HepG2 (cell line): ENCODE results near the gene ARL4D. TPM values are rescaled to one million over a fixed set of nuclear protein-coding genes. Genes with fewer than 3 reads are reported as not detected.

ENCODE experiments used
- ELF1 ChIP-seq: sonication (generic); formaldehyde crosslinking; IDR thresholded peaks from 2 replicates; pipeline ENCODE4 v1.4.0; 2020; ENCODE audit warnings: missing genetic modification reagents
- HDAC1 ChIP-seq: sonication (generic); formaldehyde crosslinking; IDR thresholded peaks from 2 replicates; pipeline ENCODE4 v1.5.1; 2020; ENCODE audit warnings: mild to moderate bottlenecking, missing genetic modification reagents
- MED1 ChIP-seq: sonication (generic); formaldehyde crosslinking; IDR thresholded peaks from 2 replicates; pipeline ENCODE4 v1.4.0; 2020; ENCODE audit warnings: missing genetic modification reagents
- MIXL1 ChIP-seq: IDR thresholded peaks from 2 replicates; pipeline ENCODE4 v1.6.1; 2016
- RAD21 ChIP-seq: fragments of 450-650 bp; formaldehyde crosslinking; IDR thresholded peaks from 2 replicates; pipeline ENCODE4 v1.5.0; 2020; ENCODE audit warnings: mild to moderate bottlenecking
- SETDB1 ChIP-seq: sonication (generic); formaldehyde crosslinking; IDR thresholded peaks from 2 replicates; pipeline ENCODE4 v1.5.1; 2020; ENCODE audit warnings: missing genetic modification reagents, mild to moderate bottlenecking, borderline replicate concordance
- SMC3 ChIP-seq: IDR thresholded peaks from 2 replicates; pipeline ENCODE4 v1.6.1; 2011; ENCODE audit warnings: low read length, improper control_type of control experiment
- STAT5B ChIP-seq: sonication (generic); formaldehyde crosslinking; IDR thresholded peaks from 2 replicates; pipeline ENCODE4 v1.4.0; 2020; ENCODE audit warnings: missing genetic modification reagents
- TEAD3 ChIP-seq: optimal IDR thresholded peaks from 2 replicates; pipeline ENCODE3; 2016; ENCODE audit warnings: borderline replicate concordance
- TRIM24 ChIP-seq: sonication (generic); formaldehyde crosslinking; IDR thresholded peaks from 2 replicates; pipeline ENCODE4 v1.8.0; 2022; ENCODE audit warnings: mild to moderate bottlenecking, missing genetic modification reagents
- ZC3H13 ChIP-seq: sonication (generic); formaldehyde crosslinking; IDR thresholded peaks from 2 replicates; pipeline ENCODE4 v1.8.1; 2023; ENCODE audit warnings: mild to moderate bottlenecking, missing genetic modification reagents, moderate library complexity
- ZKSCAN5 ChIP-seq: sonication (generic); formaldehyde crosslinking; IDR thresholded peaks from 2 replicates; pipeline ENCODE4 v1.5.1; 2020; ENCODE audit warnings: mild to moderate bottlenecking, missing genetic modification reagents
- ZNF546 ChIP-seq: sonication (generic); formaldehyde crosslinking; conservative IDR thresholded peaks from 2 replicates; pipeline ENCODE4 v1.8.1; 2023; ENCODE audit warnings: mild to moderate bottlenecking, missing genetic modification reagents
- ZNF644 ChIP-seq: IDR thresholded peaks from 2 replicates; pipeline ENCODE4 v1.6.1; 2016; ENCODE audit warnings: low read depth
- ZNF776 ChIP-seq: sonication (generic); formaldehyde crosslinking; IDR thresholded peaks from 2 replicates; pipeline ENCODE4 v1.4.0; 2020; ENCODE audit warnings: mild to moderate bottlenecking, missing genetic modification reagents
- ZNF781 ChIP-seq: sonication (generic); formaldehyde crosslinking; IDR thresholded peaks from 2 replicates; pipeline ENCODE4 v1.5.1; 2020; ENCODE audit warnings: borderline replicate concordance, mild to moderate bottlenecking, missing genetic modification reagents; ENCODE audit errors: not compliant biosample characterization
- ZNF792 ChIP-seq: IDR thresholded peaks from 2 replicates; pipeline ENCODE4 v1.6.1; 2016
- polyA plus RNA-seq, 8 experiments: library from polyadenylated mRNA; depleted of rRNA in 3 of 8; stranded (reverse) in 7 of 8; unstranded in 1 of 8; fragments of >200 nt; fragmentation: Illumina TruSeq in 4 of 8; extraction: Trizol in 4 of 8; gene quantifications; 2 replicates each; pipeline versions ENCODE4 v1.2.1 to v1.2.3, GENCODE V29; 2011 to 2016; ENCODE audit warnings: low read depth in 4 of 8, missing spikeins in 1 of 8, mixed read lengths in 1 of 8; ENCODE audit not compliant: insufficient read depth in 1 of 8
- total RNA-seq, 5 experiments: library from RNA; depleted of rRNA; stranded (reverse); fragments of >200 nt; fragmentation: Illumina TruSeq; extraction: Trizol; gene quantifications; 2 replicates each; pipeline ENCODE4 v1.2.3, GENCODE V29; 2016; ENCODE audit warnings: low read depth in 1 of 5
- TF ChIP-seq, protein P1 (sequence below), 2 experiments: sonication (generic) in 1 of 2; formaldehyde crosslinking in 1 of 2; IDR thresholded peaks; 2 replicates each; pipeline versions ENCODE4 v1.4.0 to v1.6.1; 2016 to 2020; ENCODE audit warnings: borderline replicate concordance in 1 of 2, low read depth in 1 of 2, mild to moderate bottlenecking in 1 of 2, missing genetic modification reagents in 1 of 2
- TF ChIP-seq, protein P2 (sequence below): sonication (generic); formaldehyde crosslinking; IDR thresholded peaks from 2 replicates; pipeline ENCODE4 v1.4.0; 2020; ENCODE audit warnings: mild to moderate bottlenecking, missing genetic modification reagents
- TF ChIP-seq, protein P3 (sequence below): sonication (generic); formaldehyde crosslinking; IDR thresholded peaks from 2 replicates; pipeline ENCODE4 v1.5.1; 2020; ENCODE audit warnings: missing genetic modification reagents, mild to moderate bottlenecking, borderline replicate concordance

The ARL4D gene
- total and polyA plus RNA-seq, 2 of the 13 experiments (the other 11 are each of a cell fraction or from before 2014, with no cell fraction given) = 9.0 to 25.9 TPM

DNA sequence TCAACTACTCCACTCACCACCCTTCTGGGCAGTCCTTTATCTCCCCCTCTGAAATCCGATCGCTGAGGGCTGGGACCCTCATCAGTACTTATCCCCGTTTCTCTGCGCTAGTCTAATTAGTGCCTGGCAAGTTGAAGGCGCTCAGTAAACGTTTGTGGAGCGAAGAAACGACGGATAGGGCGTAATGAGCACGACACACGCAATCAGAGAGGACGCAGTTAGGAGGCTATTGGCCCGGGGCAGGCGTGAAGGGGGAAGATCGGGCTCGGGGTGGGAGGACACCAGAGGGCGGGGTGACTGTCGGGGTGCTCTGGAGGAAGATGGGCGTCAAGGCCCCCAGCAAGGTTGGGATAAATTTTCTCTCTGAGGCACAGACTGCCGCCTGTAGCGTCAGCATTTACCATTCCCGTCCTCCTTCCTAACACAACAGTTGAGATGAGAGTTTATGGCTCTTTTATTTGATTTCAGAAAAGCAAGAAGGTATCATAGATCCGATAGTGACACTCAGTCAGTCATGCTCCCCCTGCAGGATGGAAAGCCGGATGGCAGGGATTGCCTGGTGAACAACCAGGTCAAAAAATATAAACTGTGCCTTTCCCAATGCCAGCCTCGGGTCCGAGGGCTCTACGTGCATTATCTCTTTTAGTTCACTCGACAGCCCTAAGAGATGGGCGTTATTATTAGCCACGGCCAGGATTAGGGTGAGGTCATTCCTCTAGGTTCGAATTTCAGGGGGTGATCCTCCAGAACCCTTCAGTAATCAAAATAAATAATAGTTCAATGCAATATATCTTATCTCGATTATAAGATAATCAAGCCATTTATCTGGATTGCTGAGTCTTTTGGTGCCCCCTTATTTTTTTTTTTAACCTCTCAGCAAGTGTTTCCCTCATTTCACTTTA lies 9.5 kb upstream of the ARL4D start (continued):
- TF ChIP-seq SETDB1 (CRISPR knock-in tag) (no peak), ZNF776 (0 out of 2 replicates have a peak, but pooled peaks have one; percentile 5), MED1 (CRISPR knock-in tag) (peak; percentile 24; the same call in 1 of the 2 replicates), TEAD3 (CRISPR knock-in tag) (peak; percentile 25), ZC3H13 (CRISPR knock-in tag) (peak; percentile 80), STAT5B (CRISPR knock-in tag) (no peak), RAD21 (CRISPR knock-in tag) (peak; percentile 64), ZNF792 (0 out of 2 replicates have a peak, but pooled peaks have one; percentile 34), ZKSCAN5 (CRISPR knock-in tag) (no peak), ZNF644 (no peak), HDAC1 (CRISPR knock-in tag) (0 out of 2 replicates have a peak, but pooled peaks have one; percentile 32), TRIM24 (CRISPR knock-in tag) (no peak), ZNF546 (CRISPR knock-in tag) (peak; percentile 73), MIXL1 (CRISPR knock-in tag) (0 out of 2 replicates have a peak, but pooled peaks have one; percentile 10), ELF1 (CRISPR knock-in tag) (0 out of 2 replicates have a peak, but pooled peaks have one; percentile 3), ZNF781 (peak; percentile 35), SMC3 (peak; percentile 82)
- TF ChIP-seq, protein P1, sequence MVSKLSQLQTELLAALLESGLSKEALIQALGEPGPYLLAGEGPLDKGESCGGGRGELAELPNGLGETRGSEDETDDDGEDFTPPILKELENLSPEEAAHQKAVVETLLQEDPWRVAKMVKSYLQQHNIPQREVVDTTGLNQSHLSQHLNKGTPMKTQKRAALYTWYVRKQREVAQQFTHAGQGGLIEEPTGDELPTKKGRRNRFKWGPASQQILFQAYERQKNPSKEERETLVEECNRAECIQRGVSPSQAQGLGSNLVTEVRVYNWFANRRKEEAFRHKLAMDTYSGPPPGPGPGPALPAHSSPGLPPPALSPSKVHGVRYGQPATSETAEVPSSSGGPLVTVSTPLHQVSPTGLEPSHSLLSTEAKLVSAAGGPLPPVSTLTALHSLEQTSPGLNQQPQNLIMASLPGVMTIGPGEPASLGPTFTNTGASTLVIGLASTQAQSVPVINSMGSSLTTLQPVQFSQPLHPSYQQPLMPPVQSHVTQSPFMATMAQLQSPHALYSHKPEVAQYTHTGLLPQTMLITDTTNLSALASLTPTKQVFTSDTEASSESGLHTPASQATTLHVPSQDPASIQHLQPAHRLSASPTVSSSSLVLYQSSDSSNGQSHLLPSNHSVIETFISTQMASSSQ (IDR thresholded peaks at IDR 0.05; ENCODE audit: low read depth) = no peak
- TF ChIP-seq, protein P1 (CRISPR knock-in tag; IDR thresholded peaks at IDR 0.05; ENCODE audit: borderline replicate concordance) = no peak
- TF ChIP-seq, protein P2, sequence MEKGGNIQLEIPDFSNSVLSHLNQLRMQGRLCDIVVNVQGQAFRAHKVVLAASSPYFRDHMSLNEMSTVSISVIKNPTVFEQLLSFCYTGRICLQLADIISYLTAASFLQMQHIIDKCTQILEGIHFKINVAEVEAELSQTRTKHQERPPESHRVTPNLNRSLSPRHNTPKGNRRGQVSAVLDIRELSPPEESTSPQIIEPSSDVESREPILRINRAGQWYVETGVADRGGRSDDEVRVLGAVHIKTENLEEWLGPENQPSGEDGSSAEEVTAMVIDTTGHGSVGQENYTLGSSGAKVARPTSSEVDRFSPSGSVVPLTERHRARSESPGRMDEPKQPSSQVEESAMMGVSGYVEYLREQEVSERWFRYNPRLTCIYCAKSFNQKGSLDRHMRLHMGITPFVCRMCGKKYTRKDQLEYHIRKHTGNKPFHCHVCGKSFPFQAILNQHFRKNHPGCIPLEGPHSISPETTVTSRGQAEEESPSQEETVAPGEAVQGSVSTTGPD (CRISPR knock-in tag) = no peak
- TF ChIP-seq, protein P3, sequence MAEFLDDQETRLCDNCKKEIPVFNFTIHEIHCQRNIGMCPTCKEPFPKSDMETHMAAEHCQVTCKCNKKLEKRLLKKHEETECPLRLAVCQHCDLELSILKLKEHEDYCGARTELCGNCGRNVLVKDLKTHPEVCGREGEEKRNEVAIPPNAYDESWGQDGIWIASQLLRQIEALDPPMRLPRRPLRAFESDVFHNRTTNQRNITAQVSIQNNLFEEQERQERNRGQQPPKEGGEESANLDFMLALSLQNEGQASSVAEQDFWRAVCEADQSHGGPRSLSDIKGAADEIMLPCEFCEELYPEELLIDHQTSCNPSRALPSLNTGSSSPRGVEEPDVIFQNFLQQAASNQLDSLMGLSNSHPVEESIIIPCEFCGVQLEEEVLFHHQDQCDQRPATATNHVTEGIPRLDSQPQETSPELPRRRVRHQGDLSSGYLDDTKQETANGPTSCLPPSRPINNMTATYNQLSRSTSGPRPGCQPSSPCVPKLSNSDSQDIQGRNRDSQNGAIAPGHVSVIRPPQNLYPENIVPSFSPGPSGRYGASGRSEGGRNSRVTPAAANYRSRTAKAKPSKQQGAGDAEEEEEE = 0 out of 2 replicates have a peak, but pooled peaks have one; percentile 24
